Smooth muscle cell of the brain vasculature (primary cell): ENCODE measurements around the gene TPM2.

ENCODE experiments used
- DNase-seq: peaks from one replicate; pipeline ENCODE4 v3.0.0-alpha.2; 2012; ENCODE audit warnings: low read depth, low spot score

The TPM2 gene

DNA sequence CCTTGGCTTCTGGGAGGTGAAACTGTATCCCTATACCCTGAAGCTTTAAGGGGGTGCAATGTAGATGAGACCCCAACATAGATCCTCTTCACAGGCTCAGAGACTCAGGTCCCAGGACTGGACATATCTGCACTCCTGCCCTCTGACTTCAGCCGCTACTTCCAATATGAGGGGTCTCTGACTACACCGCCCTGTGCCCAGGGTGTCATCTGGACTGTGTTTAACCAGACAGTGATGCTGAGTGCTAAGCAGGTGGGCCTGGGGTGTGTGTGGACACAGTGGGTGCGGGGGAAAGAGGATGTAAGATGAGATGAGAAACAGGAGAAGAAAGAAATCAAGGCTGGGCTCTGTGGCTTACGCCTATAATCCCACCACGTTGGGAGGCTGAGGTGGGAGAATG lies 10.6 kb downstream of the TPM2 start:
- no peak for DNase-seq

- no peak for DNase-seq
These were observed 13.9 kb downstream of the TPM2 start for GRCh38 chr9:35675732-35676392.

- DNase-seq: no peak
These were observed 14.5 kb downstream of the TPM2 start for GRCh38 chr9:35675204-35675603.

- DNase-seq: no peak
These were observed 15.7 kb downstream of the TPM2 start for GRCh38 chr9:35674025-35674361.

DNA sequence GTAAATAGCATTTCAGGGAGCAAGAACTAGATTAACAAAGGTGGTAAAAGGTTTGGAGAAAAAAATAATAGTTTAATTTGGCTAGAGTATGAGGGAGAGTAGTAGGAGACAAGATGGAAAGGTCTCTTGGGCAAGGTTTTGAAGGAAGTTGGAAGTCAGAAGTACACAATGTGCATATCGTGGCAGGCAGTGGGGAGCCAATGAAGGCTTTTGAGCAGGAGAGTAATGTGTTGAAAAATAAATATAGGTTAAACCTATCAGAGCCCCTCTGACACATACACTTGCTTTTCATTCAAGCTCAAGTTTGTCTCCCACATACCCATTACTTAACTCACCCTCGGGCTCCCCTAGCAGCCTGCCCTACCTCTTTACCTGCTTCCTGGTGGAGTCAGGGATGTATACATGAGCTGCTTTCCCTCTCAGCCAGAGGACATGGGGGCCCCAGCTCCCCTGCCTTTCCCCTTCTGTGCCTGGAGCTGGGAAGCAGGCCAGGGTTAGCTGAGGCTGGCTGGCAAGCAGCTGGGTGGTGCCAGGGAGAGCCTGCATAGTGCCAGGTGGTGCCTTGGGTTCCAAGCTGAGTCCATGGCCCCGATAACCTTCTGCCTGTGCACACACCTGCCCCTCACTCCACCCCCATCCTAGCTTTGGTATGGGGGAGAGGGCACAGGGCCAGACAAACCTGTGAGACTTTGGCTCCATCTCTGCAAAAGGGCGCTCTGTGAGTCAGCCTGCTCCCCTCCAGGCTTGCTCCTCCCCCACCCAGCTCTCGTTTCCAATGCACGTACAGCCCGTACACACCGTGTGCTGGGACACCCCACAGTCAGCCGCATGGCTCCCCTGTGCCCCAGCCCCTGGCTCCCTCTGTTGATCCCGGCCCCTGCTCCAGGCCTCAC lies 16.3 kb downstream of the TPM2 start, which contains the start of gene CA9:
Gene CA9 (plus strand): TSS at position 797 of the 893 bp plus-strand sequence. CDS start 32 bp downstream, at position 829.
- DNase-seq: no peak

DNA sequence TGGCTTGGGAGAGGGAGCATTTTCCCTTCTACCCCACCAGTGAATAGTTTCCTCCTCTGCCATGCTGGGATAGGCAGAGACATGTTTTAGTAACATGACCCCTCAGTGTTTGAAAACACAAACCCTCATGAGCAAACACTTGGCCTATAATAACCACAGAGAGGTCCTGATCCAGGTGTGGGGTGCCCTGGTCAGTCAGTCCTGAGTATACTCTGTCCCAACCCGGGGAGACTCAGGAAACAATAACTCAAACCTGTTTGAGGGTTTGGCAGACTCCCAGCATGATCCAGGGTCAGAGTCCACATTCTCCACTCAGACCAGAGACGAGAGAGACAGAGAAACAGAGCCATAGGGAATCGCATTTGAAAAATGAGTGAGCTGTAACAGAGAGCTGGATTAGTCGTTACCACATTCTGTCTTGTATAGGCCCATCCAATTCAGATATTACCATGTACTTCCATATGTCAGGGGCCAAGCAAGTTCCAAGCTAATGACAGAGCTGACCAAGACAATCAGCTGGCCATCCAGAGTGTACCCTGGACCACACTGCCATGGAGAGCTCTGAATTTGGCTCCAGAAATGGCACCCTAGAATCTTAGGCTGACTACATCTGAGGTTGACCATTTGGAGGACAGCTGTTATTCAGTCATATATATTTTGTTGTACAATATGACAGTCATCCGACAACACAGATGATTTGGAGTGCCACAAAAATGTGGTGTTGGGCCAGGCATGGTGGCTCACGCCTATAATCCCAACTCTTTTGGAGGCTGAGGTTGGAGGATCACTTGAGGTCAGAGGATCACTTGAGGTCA lies 20.2 kb downstream of the TPM2 start:
- no peak for DNase-seq

- no peak for DNase-seq
These were observed 21.8 kb downstream of the TPM2 start for GRCh38 chr9:35667939-35668338.

GRCh38 chr9:35666549-35666948 lies 23.2 kb downstream of the TPM2 start:
- no peak for DNase-seq

- DNase-seq: no peak
These were observed 23.7 kb downstream of the TPM2 start for GRCh38 chr9:35666045-35666444.

GRCh38 chr9:35665471-35665818 lies 24.3 kb downstream of the TPM2 start:
- DNase-seq: no peak

GRCh38 chr9:35664531-35665470 lies 24.9 kb downstream of the TPM2 start, which contains the start of gene ARHGEF39:
Gene ARHGEF39 (minus strand): TSS chr9:35665195. CDS start chr9:35665169, 26 bp downstream.
- DNase-seq: no peak

DNA sequence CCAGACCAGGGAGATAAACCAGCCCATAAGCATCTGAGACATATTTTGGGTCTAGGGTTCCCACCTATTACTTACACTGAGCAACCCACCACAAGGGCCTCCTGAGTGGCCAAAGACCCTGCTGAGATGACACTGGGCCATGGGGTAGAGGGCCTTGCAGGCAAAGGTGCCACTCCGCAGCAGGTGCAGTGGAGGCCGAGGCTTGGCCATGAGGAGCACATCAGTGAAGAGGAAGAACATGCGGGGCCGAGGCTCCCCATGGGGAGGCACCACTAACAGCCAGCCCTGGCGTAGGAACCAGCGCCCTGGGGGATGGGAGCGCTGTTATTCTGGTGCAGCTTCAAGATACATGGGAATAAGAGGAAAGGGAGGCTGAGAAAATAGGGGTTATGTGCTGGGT lies 27.3 kb downstream of the TPM2 start:
- DNase-seq: no peak

DNA sequence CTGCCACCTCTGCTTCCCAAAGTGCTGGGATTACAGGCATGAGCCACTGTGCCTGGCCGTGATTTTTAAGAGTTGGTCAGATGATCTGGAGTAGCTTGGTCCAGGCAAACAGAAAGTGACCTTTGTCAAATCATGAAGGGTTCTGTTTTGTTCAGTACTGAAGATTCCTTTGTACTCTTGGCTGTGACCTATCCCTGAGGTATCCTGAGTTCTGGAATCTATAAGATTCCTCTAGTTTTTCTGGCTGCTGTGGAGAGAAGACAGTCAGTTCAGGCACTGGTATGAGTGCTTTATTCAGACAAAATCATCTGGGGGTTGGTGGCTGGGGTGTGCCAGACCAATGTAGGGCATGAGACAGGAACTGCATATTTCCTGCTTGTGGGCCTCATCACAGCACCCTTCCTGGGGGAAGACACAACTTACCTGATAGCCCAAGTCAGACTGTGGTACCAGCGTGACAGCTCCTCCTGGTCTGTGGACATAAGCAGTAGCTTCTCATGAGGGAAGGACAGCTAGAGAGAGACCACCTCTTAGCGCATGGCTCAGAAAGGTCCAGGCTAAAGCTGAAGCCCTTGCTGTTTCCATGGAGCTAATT lies 27.9 kb downstream of the TPM2 start:
- DNase-seq: no peak

GRCh38 chr9:35660966-35661415 lies 28.7 kb downstream of the TPM2 start:
- DNase-seq: no peak

DNA sequence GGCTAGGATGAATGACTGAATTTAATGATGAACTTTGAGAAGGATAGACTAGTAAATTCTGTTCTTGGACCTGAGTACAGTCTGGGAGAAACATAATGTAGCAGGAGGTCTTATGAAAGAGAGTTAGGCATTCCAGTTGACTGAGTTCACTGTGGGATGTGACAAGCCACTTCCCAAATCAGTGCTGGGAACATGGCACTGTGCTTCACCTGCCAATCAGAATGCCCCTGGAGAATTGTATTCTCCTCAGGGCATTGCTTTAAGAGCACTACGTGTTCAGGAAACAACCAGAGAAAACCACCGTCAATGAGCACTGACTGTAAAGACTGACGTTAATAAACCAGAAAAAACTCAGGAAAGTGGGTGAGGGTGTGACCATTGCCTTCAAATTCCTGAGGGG lies 30.4 kb downstream of the TPM2 start:
- DNase-seq: no peak

GRCh38 chr9:35658968-35659220 lies 30.8 kb downstream of the TPM2 start:
- DNase-seq: no peak

GRCh38 chr9:35658137-35658967 lies 31.4 kb downstream of the TPM2 start, which contains the start of gene CCDC107:
Gene CCDC107 (plus strand): TSS chr9:35658292. CDS start chr9:35658380, 88 bp downstream.
- DNase-seq: no peak

DNA sequence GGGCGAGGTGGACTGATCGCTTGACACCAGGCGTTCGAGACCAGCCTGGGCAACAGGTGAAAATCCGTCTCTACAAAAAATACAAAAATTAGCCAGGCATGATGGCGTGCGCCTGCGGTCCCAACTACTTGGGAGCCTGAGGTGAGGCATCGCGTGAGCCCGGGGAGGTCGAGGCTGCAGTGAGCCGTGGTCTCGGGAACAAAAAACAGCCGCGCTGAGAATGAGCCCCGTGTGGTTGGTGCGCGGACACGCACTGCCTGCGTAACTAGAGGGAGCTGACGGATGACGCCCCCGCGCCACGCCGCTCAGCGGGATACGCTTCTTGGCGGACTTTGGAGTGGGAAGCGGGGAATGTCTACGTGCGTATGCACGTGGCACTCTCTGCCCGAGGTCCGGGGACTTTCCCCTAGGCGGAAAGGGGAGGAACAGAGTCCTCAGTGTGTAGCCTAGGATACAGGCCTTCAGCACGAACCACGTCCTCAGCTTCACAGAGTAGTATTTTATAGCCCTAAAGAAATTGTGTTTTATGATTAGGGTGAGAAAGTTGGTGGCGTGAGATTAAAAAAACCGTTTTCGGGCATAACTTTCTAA lies 32.1 kb downstream of the TPM2 start, which contains the start of gene RMRP:
Gene RMRP (minus strand): TSS at position 474 of the 591 bp plus-strand sequence.
- peak; percentile 99 for DNase-seq

DNA sequence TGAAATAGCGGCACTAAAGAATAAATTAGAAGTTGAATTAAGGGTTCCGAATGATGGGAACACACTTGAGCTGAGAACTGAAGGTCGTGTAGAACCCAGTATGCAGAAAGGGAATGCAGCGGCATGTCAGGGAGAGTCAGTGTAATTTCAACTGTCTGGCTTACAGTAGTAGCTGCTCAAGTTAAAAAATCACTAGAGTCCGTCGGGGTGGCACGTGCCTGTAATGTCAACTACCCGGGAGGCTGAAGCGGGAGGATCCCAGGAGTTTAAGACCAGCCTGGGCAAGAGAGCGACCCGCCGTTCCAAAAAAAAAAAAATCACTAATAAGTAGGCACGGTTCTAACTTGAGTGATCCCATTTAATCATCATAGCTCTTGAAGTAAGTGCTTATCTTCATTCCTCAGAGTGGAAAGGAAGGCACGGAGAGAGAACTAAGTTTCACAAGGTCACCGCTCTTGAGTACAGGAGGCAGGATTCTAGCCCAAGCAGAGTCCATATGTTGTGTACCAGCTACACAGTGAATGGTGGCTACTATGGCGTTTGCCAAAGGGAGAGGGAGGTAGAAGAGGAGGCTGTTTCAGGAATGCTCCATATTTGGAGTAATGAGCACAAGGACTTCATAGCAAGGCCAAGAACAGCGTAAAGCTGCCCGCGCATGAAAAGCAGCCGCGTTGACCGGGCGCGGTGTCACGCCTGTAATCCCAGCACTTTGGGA lies 32.7 kb downstream of the TPM2 start:
- no peak for DNase-seq
